CD4-positive, alpha-beta T cell treated with Interleukin-6 for 4 hours (primary cell): ENCODE data around the gene QRFP.

ENCODE experiments used
- DNase-seq: peaks from one replicate; pipeline ENCODE4 v3.0.0-alpha.2; 2020; ENCODE audit warnings: mixed read lengths

The QRFP gene

DNA sequence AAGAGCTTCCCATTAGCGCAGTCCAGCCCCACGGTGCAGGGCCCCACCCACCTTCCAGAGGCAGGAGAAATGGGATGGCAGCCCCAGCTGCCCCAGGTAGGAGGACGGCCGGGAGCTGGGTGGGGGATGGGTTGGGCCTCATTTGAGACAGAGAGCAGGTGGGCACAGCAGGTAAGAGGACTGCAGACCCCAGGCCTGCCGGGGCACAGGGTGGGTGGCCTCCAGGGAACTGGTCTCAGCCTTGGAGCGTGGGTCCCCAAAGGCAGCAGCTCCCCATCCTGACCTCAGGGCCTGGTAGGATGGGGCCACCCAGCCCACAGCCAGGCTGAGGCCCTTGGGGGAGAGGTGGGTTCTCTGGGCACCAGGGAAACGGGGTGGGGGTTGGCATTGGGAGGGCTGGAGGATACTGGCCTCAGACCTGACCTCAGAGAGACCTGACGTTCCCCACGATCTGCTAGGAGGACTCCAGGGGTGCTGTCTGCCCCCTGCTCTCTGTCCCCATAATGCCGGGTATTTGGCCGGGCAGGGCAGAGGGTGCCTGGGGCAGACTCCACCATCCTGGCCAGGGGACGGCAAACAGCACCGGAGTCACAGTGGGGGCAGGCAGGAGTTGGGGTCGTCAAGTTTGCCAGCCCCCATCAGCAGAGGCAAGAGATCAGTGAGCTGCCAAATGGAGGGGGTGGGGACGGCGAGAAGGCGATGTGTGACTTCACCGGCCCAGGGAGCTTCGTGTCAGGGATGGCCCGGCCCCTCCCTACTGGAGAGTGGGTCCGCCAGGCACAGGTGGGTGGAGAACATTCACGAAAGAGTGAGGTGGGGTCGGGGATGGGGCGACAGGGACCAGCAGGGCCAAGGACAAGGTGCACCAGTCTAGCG lies 6.8 kb upstream of the QRFP start:
- DNase-seq: no peak

- no peak for DNase-seq
These were observed 5.9 kb upstream of the QRFP start for GRCh38 chr9:130902204-130903185.

DNA sequence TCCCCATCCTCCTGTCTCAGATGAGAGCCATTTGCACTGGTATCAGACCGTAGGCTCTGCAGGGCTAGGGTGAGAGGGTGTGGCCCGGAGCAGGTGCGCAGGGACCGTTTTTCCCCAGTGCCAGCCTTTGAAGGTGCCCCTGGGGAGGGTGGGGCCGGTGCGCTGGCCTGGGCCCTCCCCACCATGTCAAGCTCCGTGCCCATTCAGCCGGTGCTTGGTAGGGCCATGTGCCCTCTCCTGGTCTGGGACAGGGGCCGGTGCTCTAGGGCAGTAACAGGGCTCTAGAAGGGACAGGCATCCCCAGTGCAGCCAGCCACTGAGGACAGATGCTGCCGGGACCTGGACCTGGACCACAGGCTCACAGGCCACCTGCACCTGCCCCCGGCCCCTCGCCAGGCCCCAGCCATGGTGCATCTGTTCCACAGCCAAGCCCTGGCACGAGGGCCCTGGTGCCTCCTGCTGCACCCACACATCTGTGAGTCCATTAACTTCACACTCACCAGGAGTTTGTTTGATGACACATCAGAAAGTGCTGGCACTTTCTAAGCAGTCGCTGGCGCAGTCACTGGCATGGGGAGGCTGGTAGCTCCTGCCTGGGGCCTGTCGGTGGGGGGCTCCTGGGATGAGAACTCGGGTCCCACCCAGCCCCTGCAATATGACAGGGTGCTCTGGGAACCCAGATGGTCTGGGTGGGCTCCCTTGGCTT lies 5.0 kb upstream of the QRFP start:
- DNase-seq: no peak

GRCh38 chr9:130900701-130901497 lies 4.3 kb upstream of the QRFP start:
- no peak for DNase-seq

GRCh38 chr9:130899051-130899748 lies 2.6 kb upstream of the QRFP start:
- no peak for DNase-seq

- no peak for DNase-seq
These were observed 1.9 kb upstream of the QRFP start for GRCh38 chr9:130898552-130898852.

DNA sequence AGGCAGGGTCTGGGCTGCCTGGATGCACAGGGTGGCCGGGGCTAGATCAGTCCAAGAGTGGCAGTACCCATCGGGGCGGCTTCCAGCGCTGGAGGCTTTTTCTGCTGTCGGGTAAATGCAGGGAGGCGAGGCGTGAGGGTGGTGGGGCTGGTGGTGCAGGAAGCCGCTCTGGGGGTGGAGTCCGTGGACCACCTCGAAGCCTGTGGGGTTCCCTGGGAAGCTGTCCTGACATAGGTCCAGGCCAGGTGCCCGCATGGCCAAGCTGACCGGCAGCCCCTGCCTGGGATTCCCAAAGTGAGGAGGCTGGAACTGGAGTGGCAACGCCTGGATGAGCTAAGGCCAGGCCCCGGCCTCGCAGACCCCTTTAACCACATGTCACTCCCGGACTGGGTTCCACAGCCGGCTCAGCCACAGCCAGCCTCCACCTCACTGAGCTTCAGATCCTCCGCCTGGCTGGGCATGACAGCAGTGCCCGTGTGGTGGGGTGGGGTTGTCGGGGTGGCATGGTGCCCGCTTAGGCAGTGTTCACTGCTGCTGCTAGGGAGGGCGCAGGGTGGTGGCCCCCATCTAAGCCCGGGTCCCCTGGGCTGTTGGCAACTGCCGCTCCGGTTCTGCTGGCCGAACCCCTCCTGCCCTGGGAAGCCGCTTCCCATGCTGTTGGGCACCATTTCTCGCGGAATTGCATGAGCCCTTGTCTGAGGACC lies 1.4 kb upstream of the QRFP start:
- no peak for DNase-seq

- DNase-seq: no peak
These were observed 616 bp upstream of the QRFP start for GRCh38 chr9:130897105-130897751.

- no peak for DNase-seq
These were observed 955 bp downstream of the QRFP start for GRCh38 chr9:130895481-130896232.

DNA sequence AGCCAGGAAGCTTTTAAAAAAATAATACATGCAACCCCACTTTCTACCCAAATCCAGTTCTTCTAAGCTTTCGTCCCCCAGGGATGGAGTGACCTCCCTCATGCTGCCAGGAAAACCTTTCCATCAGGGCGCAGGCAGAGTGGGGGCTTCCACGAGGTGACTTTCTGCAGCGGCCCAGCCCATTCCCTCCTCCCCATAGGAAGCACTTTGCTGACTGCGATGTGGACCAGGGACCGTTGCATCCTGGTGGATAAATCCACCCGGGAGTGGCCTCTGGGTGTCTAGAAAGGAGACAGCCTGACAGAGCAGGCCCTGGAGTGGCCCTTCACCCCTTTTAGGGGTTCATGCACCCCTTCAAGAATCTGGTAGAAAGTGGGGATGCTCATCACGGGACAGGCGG lies 1.6 kb downstream of the QRFP start:
- no peak for DNase-seq

DNA sequence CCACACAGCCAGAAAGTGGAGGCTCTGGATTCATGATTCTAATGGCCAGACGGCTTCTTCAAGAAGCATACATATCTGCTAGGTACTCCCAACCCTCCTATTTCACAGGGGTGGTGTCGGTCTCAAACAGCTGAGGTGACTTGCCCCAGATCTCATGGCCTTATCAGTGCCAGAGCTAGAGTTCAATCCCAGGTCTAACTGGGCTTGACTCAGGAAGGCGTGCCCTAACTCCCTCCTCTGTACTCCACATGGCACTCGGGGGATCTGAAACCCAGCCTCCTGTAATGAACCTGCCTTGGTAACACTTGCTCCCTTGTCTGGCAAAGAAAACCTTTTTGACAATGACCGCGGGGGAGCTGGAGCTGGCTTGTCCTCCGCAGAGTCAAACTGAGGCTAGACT lies 2.1 kb downstream of the QRFP start:
- no peak for DNase-seq

DNA sequence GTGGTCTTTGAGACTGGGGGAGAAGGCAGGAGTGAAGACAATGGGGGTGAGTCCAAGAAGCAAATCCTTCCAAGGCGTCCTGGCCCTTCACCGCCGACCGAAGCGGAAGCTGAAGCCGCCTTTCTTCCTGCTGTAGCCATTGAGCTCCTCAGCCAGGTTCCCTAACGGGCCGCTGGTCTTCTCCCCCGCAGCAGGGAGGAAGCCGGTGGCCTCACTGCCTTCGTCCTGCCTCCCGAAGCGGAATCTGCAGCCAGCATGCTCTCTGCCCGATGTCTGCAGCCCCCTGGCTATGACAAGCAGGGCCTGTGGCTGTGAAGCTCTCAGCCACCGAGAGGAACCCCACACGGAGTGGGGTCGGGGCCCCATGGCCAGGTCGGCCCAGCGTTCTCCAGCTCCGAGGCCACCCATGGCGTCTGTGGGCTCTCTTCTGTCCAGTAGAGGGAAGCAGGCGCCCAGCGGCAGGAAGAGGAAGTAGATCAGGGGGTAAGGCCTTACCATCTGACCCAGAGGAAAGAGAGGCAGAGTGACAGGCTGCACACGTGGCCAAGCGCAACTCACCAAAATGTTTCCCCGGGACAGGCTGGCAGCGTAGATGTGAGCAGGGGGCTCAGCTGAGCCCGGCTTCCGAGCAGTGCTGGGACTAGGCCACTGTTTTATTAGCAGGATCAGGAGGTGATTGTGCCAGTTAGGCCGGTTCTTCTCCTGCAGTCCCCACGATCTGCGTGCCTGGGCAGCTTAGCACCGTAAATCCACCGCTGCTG lies 3.1 kb downstream of the QRFP start:
- DNase-seq: no peak

- DNase-seq: no peak
These were observed 3.9 kb downstream of the QRFP start for GRCh38 chr9:130892477-130893304.

- DNase-seq: no peak
These were observed 4.7 kb downstream of the QRFP start for GRCh38 chr9:130891688-130892476.

DNA sequence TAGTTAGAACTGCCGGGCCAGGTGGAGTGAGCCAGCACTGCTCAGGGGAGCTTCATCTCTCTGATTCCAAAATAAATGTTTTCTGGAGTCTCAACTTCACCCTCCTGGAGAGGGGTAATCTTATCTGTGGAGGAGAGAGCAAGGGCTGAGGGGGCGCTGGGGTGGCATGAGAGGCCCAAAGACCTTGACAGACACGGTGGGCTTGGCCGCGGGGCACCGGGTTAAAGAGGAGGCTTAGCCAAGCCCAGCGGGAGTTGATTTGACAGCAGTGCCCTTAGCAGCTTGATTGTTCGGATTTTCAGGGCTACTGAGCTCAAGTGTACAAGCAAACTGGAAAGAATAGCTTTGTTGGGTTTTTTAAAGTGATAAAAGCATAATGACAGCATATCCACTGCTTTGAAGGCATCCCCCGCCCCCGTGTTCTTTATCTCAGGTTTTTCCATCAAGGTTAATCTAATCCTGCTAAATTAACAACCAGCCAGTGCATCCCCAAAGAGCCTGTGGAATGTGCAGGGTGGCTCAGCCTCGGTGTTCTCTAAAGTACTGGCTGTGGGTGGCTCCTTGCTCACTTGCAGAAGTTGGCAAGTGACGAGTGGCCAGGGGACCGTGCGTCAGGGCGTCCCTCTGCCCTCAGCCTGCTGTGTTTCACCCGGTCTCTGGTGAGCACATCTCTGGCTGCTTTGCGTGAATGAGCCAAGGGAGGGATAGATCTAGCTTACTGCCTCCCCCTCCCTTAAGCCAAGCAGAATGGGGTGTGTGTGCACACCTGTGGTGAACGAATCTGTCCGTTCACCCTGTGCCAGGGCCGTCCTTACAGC lies 5.5 kb downstream of the QRFP start:
- DNase-seq: no peak

GRCh38 chr9:130890124-130890523 lies 6.5 kb downstream of the QRFP start:
- DNase-seq: no peak
